Measurements from ENCODE around the gene HEPACAM.

DNA sequence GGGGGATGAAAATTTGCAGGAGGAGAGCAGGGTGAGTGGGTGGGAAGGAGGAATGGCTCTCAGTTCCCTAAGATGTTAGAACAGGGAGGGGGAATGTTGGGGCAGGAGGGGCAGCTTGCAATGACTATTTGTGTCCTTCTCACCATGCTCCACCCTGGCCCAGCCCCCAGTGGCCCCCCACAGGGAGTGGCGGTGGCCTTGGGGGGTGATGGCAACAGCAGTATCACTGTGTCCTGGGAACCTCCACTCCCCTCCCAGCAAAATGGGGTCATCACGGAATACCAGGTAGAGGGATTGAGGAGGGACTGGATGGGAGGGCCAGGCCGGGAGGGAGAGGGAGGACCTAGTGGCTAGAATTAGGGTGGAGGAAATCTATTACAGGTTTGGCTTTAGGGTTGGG lies 60.4 kb downstream of the HEPACAM start:
- TF ChIP-seq, protein P1, sequence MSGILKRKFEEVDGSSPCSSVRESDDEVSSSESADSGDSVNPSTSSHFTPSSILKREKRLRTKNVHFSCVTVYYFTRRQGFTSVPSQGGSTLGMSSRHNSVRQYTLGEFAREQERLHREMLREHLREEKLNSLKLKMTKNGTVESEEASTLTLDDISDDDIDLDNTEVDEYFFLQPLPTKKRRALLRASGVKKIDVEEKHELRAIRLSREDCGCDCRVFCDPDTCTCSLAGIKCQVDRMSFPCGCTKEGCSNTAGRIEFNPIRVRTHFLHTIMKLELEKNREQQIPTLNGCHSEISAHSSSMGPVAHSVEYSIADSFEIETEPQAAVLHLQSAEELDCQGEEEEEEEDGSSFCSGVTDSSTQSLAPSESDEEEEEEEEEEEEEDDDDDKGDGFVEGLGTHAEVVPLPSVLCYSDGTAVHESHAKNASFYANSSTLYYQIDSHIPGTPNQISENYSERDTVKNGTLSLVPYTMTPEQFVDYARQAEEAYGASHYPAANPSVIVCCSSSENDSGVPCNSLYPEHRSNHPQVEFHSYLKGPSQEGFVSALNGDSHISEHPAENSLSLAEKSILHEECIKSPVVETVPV (CRISPR knock-in tag; IDR thresholded peaks at IDR 0.05): no peak
- TF ChIP-seq CSDC2 (CRISPR knock-in tag; IDR thresholded peaks at IDR 0.05) (no peak), BACH2 (CRISPR knock-in tag; IDR thresholded peaks at IDR 0.05; ENCODE audit: borderline replicate concordance) (no peak), ZFP3 (CRISPR knock-in tag; IDR thresholded peaks at IDR 0.05) (no peak)
